Measurements from ENCODE around the gene BMERB1. TPM values are rescaled to one million over a fixed set of nuclear protein-coding genes. Genes with fewer than 3 reads are reported as not detected.

The BMERB1 gene
- total and polyA plus RNA-seq, 4 donors: 5.6 to 33.3 (median 9.0) TPM

GRCh38 chr16:15583526-15583925 is 149.1 kb downstream of the BMERB1 start:
- H3K36me3 ChIP-seq (ENCODE audit: control insufficient read depth in 4 of 4, insufficient read depth in 3 of 4, low read depth in 1 of 4, low read length in 3 of 4): peaks cover 0 to 25% (median 13%) of the 10 kb centered on the region in 4 donors
- no peak for TF ChIP-seq HNF4G (IDR thresholded peaks at IDR 0.05)
- no peak for TF ChIP-seq FOXA2 (IDR thresholded peaks at IDR 0.05)
- TF ChIP-seq NR2F2 (IDR thresholded peaks at IDR 0.05): no peak
- TF ChIP-seq JUND (IDR thresholded peaks at IDR 0.05): no peak
- TF ChIP-seq, protein P1, sequence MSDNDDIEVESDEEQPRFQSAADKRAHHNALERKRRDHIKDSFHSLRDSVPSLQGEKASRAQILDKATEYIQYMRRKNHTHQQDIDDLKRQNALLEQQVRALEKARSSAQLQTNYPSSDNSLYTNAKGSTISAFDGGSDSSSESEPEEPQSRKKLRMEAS (IDR thresholded peaks at IDR 0.05): no peak
- TF ChIP-seq ATF3 (IDR thresholded peaks at IDR 0.05): no peak
- no peak for TF ChIP-seq TAF1 (conservative IDR thresholded peaks at IDR 0.05)
- no peak for TF ChIP-seq HNF4A (conservative IDR thresholded peaks at IDR 0.05)
- no peak for TF ChIP-seq YY1 (IDR thresholded peaks at IDR 0.05)
- TF ChIP-seq SP1 (IDR thresholded peaks at IDR 0.05): no peak
- TF ChIP-seq RXRA (IDR thresholded peaks at IDR 0.05): no peak
- TF ChIP-seq GABPA (IDR thresholded peaks at IDR 0.05 in 1 of 2, conservative IDR thresholded peaks at IDR 0.05 in 1 of 2): no peak
- TF ChIP-seq EGR1 (IDR thresholded peaks at IDR 0.05; ENCODE audit: low read depth in 2 of 2): no peak
- TF ChIP-seq CTCF (IDR thresholded peaks at IDR 0.05; ENCODE audit: low read depth, low read length, missing input control): no peak
- no peak for TF ChIP-seq RAD21 (IDR thresholded peaks at IDR 0.05)
- no peaks in the 10 kb centered on the region for H3K4me1 ChIP-seq (ENCODE audit: control insufficient read depth in 4 of 4, insufficient read depth in 4 of 4, low read length in 3 of 4)
- 95% methylated on average over 4 of the region's 4 CpGs for whole genome bisulfite sequencing
- no peak overlapping the region for H3K27ac ChIP-seq (ENCODE audit: low read depth in 1 of 2, low read length in 2 of 2)
- no peak overlapping the region for H3K4me3 ChIP-seq (ENCODE audit: low read depth in 1 of 3, low read length in 3 of 3)
- no peaks in the 10 kb centered on the region for H3K9me3 ChIP-seq (ENCODE audit: control insufficient read depth in 4 of 4, low read length in 3 of 4)
- no peak overlapping the region for H3K9ac ChIP-seq (ENCODE audit: low read depth in 1 of 2, low read length in 2 of 2)
- no peaks in the 10 kb centered on the region for H3K27me3 ChIP-seq (ENCODE audit: control insufficient read depth in 4 of 4, insufficient read depth in 4 of 4, low read length in 3 of 4)
- DNase-seq (ENCODE audit: low spot score): no peak

DNA sequence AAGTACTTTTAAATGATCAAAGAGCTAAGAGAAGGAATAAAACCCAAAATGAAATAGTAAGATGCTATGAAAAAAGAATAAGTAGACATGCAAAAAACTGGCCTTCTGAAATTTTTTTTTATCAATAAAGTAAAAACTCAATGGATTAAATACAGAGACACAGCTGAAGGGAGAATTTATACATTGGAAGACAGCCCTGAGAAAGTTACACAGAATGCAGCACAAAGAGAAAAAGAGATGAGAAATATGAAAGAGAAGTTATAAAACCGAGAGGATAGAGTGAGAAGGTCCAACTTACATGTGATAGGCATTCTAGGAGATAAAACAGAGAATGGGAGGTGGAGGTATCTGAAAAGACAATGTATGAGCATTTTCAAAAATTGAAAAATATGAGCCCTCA is 151.6 kb downstream of the BMERB1 start:
- Histone ChIP-seq H3K9ac (ENCODE audit: low read depth in 1 of 2, low read length in 2 of 2) (no peak overlapping the region), H3K4me3 (ENCODE audit: low read depth in 1 of 3, low read length in 3 of 3) (no peak overlapping the region), H3K27ac (ENCODE audit: low read depth in 1 of 2, low read length in 2 of 2) (no peak overlapping the region), H3K4me1 (ENCODE audit: control insufficient read depth in 4 of 4, insufficient read depth in 4 of 4, low read length in 3 of 4) (no peaks in the 10 kb centered on the region), H3K9me3 (ENCODE audit: control insufficient read depth in 4 of 4, low read length in 3 of 4) (no peaks in the 10 kb centered on the region), H3K36me3 (ENCODE audit: control insufficient read depth in 4 of 4, insufficient read depth in 3 of 4, low read depth in 1 of 4, low read length in 3 of 4) (peaks cover 0 to 25% (median 14%) of the 10 kb centered on the region in 4 donors), H3K27me3 (ENCODE audit: control insufficient read depth in 4 of 4, insufficient read depth in 4 of 4, low read length in 3 of 4) (no peaks in the 10 kb centered on the region)
- WGBS: 95% methylated on average over 1 of the region's 1 CpG
- no peak for DNase-seq (ENCODE audit: low spot score)
- TF ChIP-seq SP1 (IDR thresholded peaks at IDR 0.05): no peak
- no peak for TF ChIP-seq FOXA2 (IDR thresholded peaks at IDR 0.05)
- TF ChIP-seq YY1 (IDR thresholded peaks at IDR 0.05): no peak
- TF ChIP-seq EGR1 (IDR thresholded peaks at IDR 0.05; ENCODE audit: low read depth in 2 of 2): no peak
- no peak for TF ChIP-seq JUND (IDR thresholded peaks at IDR 0.05)
- no peak for TF ChIP-seq RAD21 (IDR thresholded peaks at IDR 0.05)
- no peak for TF ChIP-seq ATF3 (IDR thresholded peaks at IDR 0.05)

DNA sequence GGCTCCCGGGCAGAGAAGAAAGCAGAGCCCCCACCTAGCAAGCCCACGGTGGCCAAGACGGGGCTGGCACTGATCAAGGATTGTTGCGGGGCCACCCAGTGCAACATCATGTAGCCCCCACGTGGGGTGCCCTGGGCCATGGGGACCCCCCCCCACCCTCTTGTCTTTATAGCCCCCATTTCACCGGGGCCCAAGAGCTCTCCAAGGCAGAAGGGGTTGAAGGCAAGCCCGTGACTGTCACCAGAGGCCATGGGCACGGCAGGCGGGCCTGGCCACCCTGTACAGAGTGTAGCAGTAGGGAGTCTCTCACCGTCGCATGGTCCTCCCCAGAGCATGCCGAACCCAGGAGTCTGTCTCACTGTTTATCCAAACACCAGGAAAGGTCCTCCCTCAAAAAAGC is 152.3 kb downstream of the BMERB1 start:
- WGBS: 98% methylated on average over 12 of the region's 12 CpGs
- H3K9ac ChIP-seq (ENCODE audit: low read depth in 1 of 2, low read length in 2 of 2): no peak overlapping the region
- no peak overlapping the region for H3K27ac ChIP-seq (ENCODE audit: low read depth in 1 of 2, low read length in 2 of 2)
- H3K4me1 ChIP-seq (ENCODE audit: control insufficient read depth in 4 of 4, insufficient read depth in 4 of 4, low read length in 3 of 4): no peaks in the 10 kb centered on the region
- no peaks in the 10 kb centered on the region for H3K27me3 ChIP-seq (ENCODE audit: control insufficient read depth in 4 of 4, insufficient read depth in 4 of 4, low read length in 3 of 4)
- H3K9me3 ChIP-seq (ENCODE audit: control insufficient read depth in 4 of 4, low read length in 3 of 4): no peaks in the 10 kb centered on the region
- no peak overlapping the region for H3K4me3 ChIP-seq (ENCODE audit: low read depth in 1 of 3, low read length in 3 of 3)
- no peak for DNase-seq (ENCODE audit: low spot score)
- H3K36me3 ChIP-seq (ENCODE audit: control insufficient read depth in 4 of 4, insufficient read depth in 3 of 4, low read depth in 1 of 4, low read length in 3 of 4): peaks cover 0 to 19% (median 11%) of the 10 kb centered on the region in 4 donors
- TF ChIP-seq RXRA (IDR thresholded peaks at IDR 0.05) (no peak), CTCF (IDR thresholded peaks at IDR 0.05; ENCODE audit: low read depth, low read length, missing input control) (no peak), TAF1 (conservative IDR thresholded peaks at IDR 0.05) (no peak), EGR1 (IDR thresholded peaks at IDR 0.05; ENCODE audit: low read depth in 2 of 2) (no peak), YY1 (IDR thresholded peaks at IDR 0.05) (no peak)
- TF ChIP-seq, protein P1 (IDR thresholded peaks at IDR 0.05): no peak
- TF ChIP-seq, protein P2, sequence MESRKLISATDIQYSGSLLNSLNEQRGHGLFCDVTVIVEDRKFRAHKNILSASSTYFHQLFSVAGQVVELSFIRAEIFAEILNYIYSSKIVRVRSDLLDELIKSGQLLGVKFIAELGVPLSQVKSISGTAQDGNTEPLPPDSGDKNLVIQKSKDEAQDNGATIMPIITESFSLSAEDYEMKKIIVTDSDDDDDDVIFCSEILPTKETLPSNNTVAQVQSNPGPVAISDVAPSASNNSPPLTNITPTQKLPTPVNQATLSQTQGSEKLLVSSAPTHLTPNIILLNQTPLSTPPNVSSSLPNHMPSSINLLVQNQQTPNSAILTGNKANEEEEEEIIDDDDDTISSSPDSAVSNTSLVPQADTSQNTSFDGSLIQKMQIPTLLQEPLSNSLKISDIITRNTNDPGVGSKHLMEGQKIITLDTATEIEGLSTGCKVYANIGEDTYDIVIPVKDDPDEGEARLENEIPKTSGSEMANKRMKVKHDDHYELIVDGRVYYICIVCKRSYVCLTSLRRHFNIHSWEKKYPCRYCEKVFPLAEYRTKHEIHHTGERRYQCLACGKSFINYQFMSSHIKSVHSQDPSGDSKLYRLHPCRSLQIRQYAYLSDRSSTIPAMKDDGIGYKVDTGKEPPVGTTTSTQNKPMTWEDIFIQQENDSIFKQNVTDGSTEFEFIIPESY (IDR thresholded peaks at IDR 0.05): no peak
